Muscle of arm (tissue), 12 donors: ENCODE data around the gene CISD1. TPM values are rescaled to one million over a fixed set of nuclear protein-coding genes. Genes with fewer than 3 reads are reported as not detected.

ENCODE experiments used
- DNase-seq: peaks from one replicate; pipeline ENCODE4 v3.0.0-alpha.2; 2013
- polyA plus RNA-seq, 12 donors: library from polyadenylated mRNA; unstranded; fragments of 120-200 nt; gene quantifications; one replicate each; pipeline ENCODE4 v1.2.1, GENCODE V29; 2013; ENCODE audit not compliant: insufficient read length in 12 of 12

The CISD1 gene
- polyA plus RNA-seq, 12 donors = 18.8 to 36.7 (median 24.6) TPM; not detected in 1

DNA sequence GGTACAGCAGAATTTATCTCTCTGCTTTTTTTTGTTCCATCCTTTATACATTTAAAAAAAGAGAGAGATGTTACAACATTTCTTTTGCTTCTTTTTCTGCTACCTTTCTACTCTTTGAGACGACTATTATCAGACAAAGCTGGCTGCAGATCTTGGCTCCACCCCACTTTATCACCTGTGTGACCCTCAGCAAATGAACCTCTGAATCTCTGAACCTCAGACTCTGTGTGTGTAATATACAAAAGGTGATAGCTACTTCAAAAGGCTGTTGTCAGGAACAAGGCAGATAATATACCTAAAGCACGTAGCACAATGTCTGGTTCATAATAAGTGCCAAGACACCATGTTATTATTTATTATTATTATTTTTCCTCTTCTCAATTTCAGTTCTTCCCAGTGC lies 33.3 kb downstream of the CISD1 start:
- DNase-seq = no peak

DNA sequence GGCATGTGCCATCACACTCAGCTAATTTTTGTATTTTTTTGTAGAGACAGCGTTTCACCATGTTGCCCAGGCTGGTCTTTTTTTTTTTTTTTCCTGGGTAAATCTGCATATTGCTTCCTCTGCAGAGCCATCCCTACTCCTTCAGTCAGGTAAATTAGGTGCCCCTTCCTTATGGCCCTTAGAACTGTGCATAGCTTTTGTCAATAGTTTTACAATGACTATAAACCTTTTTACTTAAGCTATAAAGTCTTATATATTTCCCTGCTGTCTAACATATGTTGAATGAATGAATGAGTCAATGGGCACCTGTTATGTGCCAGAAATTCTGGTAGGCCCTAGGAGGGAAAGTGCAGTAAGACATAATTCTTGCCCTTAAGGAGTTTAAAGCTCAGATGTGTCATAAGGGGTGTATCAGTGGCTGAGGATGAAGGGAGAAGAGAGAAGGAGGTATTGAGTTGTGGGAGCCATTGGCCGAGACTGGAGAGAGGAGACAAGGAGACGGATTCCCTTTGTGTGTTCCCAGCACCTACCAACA lies 35.2 kb downstream of the CISD1 start:
- no peak for DNase-seq

GRCh38 chr10:58305821-58306220 lies 36.9 kb downstream of the CISD1 start:
- no peak for DNase-seq

DNA sequence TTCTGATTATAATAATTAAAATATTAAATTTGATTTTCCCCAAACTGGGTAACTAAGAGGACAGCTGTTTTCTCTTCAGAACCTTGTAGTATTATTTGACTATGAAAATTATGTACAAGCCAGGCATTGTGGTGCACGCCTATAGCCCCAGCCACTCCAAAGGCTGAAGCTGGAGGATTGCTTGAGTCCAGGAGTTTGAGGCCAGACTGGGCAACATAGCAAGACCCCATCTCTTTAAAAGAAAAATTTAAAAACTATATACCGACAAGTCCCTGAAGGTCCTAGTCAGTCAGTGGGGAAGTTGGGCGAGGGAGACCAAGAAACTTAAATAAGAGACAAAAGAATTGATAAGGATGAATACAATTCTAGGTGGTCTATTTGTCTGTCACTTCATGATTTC lies 38.7 kb downstream of the CISD1 start:
- DNase-seq = no peak

GRCh38 chr10:58311026-58311425 lies 42.1 kb downstream of the CISD1 start:
- DNase-seq = no peak

GRCh38 chr10:58316874-58317273 lies 47.9 kb downstream of the CISD1 start:
- no peak for DNase-seq

GRCh38 chr10:58318346-58318745 lies 49.4 kb downstream of the CISD1 start:
- no peak for DNase-seq

DNA sequence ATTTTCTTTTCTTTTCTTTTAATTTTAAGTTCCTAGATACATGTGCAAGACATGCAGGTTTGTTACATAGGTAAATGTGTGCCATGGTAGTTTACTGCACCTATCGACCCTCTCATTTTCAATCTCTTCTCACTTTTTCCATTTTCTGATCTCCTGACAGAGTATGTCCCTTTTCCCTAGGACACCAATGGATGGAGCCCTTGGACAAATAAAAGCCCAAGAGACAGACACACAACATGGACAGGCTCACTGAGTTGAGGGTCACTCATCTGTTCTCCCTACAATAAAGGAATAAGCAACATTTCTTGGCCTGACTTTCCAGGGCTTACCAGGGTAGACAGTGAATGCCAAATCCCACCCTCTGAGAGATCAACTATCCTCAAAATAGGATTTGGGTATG lies 50.6 kb downstream of the CISD1 start:
- DNase-seq = no peak

GRCh38 chr10:58320351-58321049 lies 51.5 kb downstream of the CISD1 start:
- DNase-seq = no peak

GRCh38 chr10:58322072-58322834 lies 53.3 kb downstream of the CISD1 start:
- no peak for DNase-seq

DNA sequence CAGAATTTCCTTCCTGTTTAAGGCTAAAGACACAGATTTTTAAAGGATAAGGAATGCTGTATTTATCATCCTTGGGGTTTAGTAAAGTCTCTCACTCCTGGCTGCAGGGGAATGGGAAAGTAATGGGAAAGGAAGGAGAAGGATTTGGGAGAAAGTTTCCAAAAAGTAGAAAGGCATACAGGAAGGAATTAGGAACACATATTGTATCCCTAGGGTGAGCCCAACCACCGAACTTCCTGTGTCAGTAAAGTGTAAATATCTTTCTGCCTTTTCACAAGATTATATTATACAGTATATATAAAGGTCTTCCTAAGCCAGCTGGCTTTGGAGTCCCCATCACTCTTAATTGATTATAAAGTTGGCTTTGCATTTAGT lies 53.9 kb downstream of the CISD1 start:
- no peak for DNase-seq

GRCh38 chr10:58326967-58327381 lies 58.0 kb downstream of the CISD1 start:
- DNase-seq = peak; percentile 47

DNA sequence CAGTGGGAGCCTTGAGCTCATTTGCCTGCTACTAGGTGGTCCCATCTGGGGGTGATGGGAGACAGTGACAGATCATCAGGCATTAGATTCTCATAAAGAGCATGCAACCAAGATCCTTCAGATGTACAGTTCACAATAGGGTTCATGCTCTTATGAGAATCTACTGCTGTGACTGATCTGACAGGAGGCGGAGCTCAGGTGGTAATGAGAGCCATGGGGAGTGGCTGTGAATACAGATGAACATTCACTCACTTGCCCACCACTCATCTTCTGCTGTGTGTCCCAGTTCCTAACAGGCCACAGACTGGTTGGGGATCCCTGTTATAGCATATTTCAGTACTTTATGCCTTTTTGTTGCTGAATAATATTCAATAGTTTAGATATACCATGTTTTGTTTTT lies 59.3 kb downstream of the CISD1 start:
- no peak for DNase-seq

DNA sequence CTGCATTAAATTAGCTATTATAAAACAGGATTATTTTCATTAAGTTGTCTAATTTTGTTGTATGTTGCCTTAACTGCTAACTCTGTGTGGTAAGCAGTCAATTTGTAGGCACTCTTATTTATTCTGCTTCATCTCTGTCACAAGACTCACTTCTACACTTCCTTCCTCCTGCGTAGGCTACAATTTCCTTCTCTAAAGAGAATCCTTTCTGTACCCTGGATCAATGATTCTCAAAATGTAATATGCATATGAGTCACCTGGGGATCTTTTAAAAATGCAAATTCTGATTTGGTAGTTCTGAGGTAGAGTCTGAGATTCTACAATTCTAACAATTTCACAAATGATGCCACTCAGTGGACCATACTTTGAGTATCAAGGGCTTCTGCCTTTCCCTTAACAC lies 61.5 kb downstream of the CISD1 start:
- no peak for DNase-seq

DNA sequence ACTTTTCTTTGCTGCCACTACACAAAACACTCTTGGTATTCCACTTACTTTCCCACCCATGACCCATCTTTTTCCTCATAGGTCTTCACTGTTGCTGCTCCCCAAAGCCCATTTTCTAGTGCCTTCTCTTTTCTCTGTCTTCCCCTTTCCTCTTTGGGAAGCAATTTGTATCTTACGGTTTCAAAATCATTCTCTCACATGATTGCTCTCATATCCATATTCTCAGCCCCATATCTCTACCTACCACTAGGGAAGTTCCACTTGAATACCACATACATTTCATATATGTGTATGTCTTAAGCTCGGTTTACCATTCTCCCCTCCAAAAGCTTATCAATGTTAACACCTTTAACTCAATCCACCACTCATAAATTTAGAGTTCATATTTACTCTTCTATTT lies 62.7 kb downstream of the CISD1 start:
- DNase-seq = no peak

DNA sequence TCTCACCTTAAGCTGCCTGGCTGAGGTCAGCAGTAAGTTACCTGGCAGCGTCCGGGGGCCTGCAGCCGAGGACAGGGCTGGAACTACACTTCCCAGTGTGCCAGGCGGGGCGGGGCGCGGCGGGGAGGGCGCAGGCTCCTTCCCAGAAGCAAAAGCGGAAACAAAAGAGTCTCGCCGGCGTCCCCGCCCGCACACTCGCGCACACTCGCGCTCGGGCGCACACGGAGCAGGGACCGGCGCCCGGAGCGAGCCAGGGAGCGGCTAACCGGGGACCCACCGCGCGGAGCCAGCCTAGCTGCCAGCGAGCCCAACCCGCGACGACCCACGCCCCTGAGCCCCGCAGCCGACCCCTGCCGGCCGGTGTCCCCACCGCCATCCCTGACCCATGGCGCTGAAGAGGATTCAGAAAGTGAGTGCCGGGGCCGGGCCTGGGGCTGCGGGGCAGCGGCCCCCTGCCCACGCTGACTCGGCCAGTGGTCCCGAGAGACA lies 65.9 kb downstream of the CISD1 start, which contains the start of gene UBE2D1:
Gene UBE2D1 (plus strand): TSS at position 190 of the 489 bp plus-strand sequence. CDS start 196 bp downstream, at position 386.
- DNase-seq = peak; percentile 75

- DNase-seq = peak; percentile 23
Measured at GRCh38 chr10:58335306-58336005, 66.5 kb downstream of the CISD1 start.

GRCh38 chr10:58336242-58336641 lies 67.3 kb downstream of the CISD1 start:
- no peak for DNase-seq
